Right renal cortex interstitium (tissue), 3 donors: ENCODE data around the gene EML3. TPM values are rescaled to one million over a fixed set of nuclear protein-coding genes. Genes with fewer than 3 reads are reported as not detected.

Experiments
- DNase-seq, 3 donors: peaks; one replicate each; pipeline ENCODE4 v3.0.0-alpha.2; 2013; ENCODE audit warnings: low read depth in 3 of 3, low spot score in 2 of 3
- polyA plus RNA-seq, 3 donors: library from polyadenylated mRNA; unstranded; fragments of 120-200 nt; gene quantifications; one replicate each; pipeline ENCODE4 v1.2.1, GENCODE V29; 2013; ENCODE audit not compliant: insufficient read length in 3 of 3

The EML3 gene
- polyA plus RNA-seq, 3 donors, result 24.4 to 32.6 (median 26.1) TPM

- no peak for DNase-seq
Measured at GRCh38 chr11:62553080-62553838, 59.3 kb downstream of the EML3 start.

DNA sequence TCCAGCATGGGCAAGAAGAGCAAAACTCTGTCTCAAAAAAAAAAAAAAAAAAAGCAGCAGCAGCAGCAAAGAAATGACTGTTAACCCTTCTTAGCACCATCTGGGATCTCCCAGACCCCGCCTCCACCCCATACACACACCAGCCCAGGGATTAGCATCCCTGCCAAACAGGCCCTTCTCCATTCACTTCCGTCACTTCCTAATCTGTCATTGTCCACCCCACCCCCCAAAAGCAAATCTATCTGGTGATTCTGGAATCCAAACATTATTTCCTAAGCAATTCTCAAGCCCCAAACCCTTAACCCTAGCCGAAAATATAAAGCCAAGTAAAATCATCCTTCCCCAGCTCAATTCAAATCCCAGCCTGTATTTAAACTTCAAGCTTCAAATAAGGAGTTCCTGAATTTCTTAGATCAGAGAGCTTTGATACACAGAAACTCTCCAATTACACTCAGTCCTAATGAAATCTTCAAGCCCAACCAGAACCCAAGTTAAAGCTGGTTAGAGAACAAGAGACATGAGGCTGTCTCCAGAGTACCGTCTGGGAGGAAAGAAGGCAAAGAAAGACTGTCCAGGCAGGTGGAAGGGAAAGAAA lies 60.0 kb downstream of the EML3 start:
- DNase-seq, result no peak

Other genes with a start within 250 kb of the EML3 start
- gene SCGB1A1, start 193.7 kb downstream of the EML3 start, polyA plus RNA-seq, result not detected
- 100 to 1,000 TPM; 204 to 222 (median 220) TPM for gene AHNAK, start 66.0 kb downstream of the EML3 start, polyA plus RNA-seq
- 1,000 to 10,000 TPM; 2,168 to 2,372 (median 2,294) TPM for gene EEF1G, start 38.9 kb downstream of the EML3 start, polyA plus RNA-seq
- 10 to 100 TPM; 17.9 to 21.5 (median 19.0) TPM for gene TUT1, start 21.3 kb downstream of the EML3 start, polyA plus RNA-seq
- 10 to 100 TPM; 90.2 to 96.7 (median 96.2) TPM for gene MTA2, start 10.9 kb downstream of the EML3 start, polyA plus RNA-seq
- gene ROM1, start 482 bp upstream of the EML3 start, polyA plus RNA-seq, result 1 to 10 TPM; 2.7 to 3.6 (median 3.6) TPM
- gene B3GAT3, start 9.2 kb upstream of the EML3 start, polyA plus RNA-seq, result 10 to 100 TPM; 23.1 to 27.0 (median 25.0) TPM
- 100 to 1,000 TPM; 390 to 407 (median 396) TPM for gene GANAB, start 33.8 kb upstream of the EML3 start, polyA plus RNA-seq
- 10 to 100 TPM; 19.0 to 21.3 (median 19.4) TPM for gene INTS5, start 40.5 kb upstream of the EML3 start, polyA plus RNA-seq
- gene C11orf98, start 52.4 kb upstream of the EML3 start, polyA plus RNA-seq, result 10 to 100 TPM; 47.0 to 57.9 (median 51.7) TPM
- 1 to 10 TPM; 3.9 to 5.6 (median 4.3) TPM for gene CSKMT, start 52.5 kb upstream of the EML3 start, polyA plus RNA-seq
- 1 to 10 TPM; 6.6 to 8.4 (median 6.8) TPM for gene UQCC3, start 58.9 kb upstream of the EML3 start, polyA plus RNA-seq
- gene LBHD1, start 59.5 kb upstream of the EML3 start, polyA plus RNA-seq, result 1 to 10 TPM; 5.4 to 8.2 (median 6.1) TPM
- gene UBXN1, start 66.3 kb upstream of the EML3 start, polyA plus RNA-seq, result 100 to 1,000 TPM; 160 to 169 (median 161) TPM
- gene LRRN4CL, start 76.8 kb upstream of the EML3 start, polyA plus RNA-seq, result under 1 TPM; 0.78 to 0.95 (median 0.85) TPM
- 10 to 100 TPM; 65.2 to 74.4 (median 71.1) TPM for gene BSCL2, start 94.6 kb upstream of the EML3 start, polyA plus RNA-seq
- 1 to 10 TPM; 1.5 to 1.9 (median 1.7) TPM for gene GNG3, start 94.9 kb upstream of the EML3 start, polyA plus RNA-seq
- gene HNRNPUL2, start 114.7 kb upstream of the EML3 start, polyA plus RNA-seq, result 10 to 100 TPM; 78.7 to 83.8 (median 81.4) TPM
- gene TTC9C, start 115.7 kb upstream of the EML3 start, polyA plus RNA-seq, result 10 to 100 TPM; 35.2 to 42.4 (median 38.0) TPM
- gene ZBTB3, start 141.4 kb upstream of the EML3 start, polyA plus RNA-seq, result 1 to 10 TPM; 6.8 to 9.1 (median 7.0) TPM
- 100 to 1,000 TPM; 173 to 180 (median 179) TPM for gene POLR2G, start 148.8 kb upstream of the EML3 start, polyA plus RNA-seq
- gene TAF6L, start 158.6 kb upstream of the EML3 start, polyA plus RNA-seq, result 10 to 100 TPM; 27.9 to 30.9 (median 28.4) TPM
- 10 to 100 TPM; 66.4 to 71.6 (median 67.9) TPM for gene TMEM179B, start 174.6 kb upstream of the EML3 start, polyA plus RNA-seq
- gene TMEM223, start 179.2 kb upstream of the EML3 start, polyA plus RNA-seq, result 10 to 100 TPM; 22.5 to 26.6 (median 26.3) TPM
- 100 to 1,000 TPM; 107 to 140 (median 121) TPM for gene NXF1, start 192.7 kb upstream of the EML3 start, polyA plus RNA-seq
- gene STX5, start 219.3 kb upstream of the EML3 start, polyA plus RNA-seq, result 10 to 100 TPM; 50.3 to 54.5 (median 51.4) TPM
- gene TEX54, start 220.1 kb upstream of the EML3 start, polyA plus RNA-seq, result under 1 TPM; 0.28 to 0.43 (median 0.33) TPM
- 10 to 100 TPM; 31.2 to 36.0 (median 33.7) TPM for gene WDR74, start 226.8 kb upstream of the EML3 start, polyA plus RNA-seq